A673 (cell line): ENCODE measurements around the gene TBC1D2B. TPM values are rescaled to one million over a fixed set of nuclear protein-coding genes. Genes with fewer than 3 reads are reported as not detected.

Experiments used
- BruUV-seq: library from RNA; stranded (reverse); fragments of 400-500 nt; replicated peaks from 2 replicates; lab custom pipeline; 2021; lab: Mats Ljungman, UMichigan
- CTCF ChIA-PET: fragments of 300-600 bp; sonication (Branson Sonifier 250); formaldehyde crosslinking; loops from one replicate; lab custom pipeline; 2022; ENCODE audit warnings: antibody characterized with exemption; lab: Charles Lee
- POLR2A ChIA-PET: fragments of 300-600 bp; sonication (Branson Sonifier 250); formaldehyde crosslinking; loops from one replicate; lab custom pipeline; 2022; ENCODE audit warnings: antibody characterized with exemption; ENCODE audit not compliant: low non-redundant PET; lab: Charles Lee
- DNase-seq: peaks from one replicate; pipeline ENCODE4 v3.0.0-alpha.2; 2015; ENCODE audit warnings: low spot score
- H3K27ac ChIP-seq: fragments of 200-600 bp; sonication (generic); 2 replicates; pipeline ENCODE4 v1.5.1; 2016; ENCODE audit warnings: mixed run types, low read depth, mild to moderate bottlenecking, mixed read lengths, antibody characterized with exemption, low read length; ENCODE audit not compliant: poor library complexity, severe bottlenecking
- H3K27me3 ChIP-seq: fragments of 200-600 bp; sonication (generic); replicated peaks from 2 replicates; pipeline ENCODE4 v1.6.1; 2017; ENCODE audit warnings: mixed run types, low read depth, mild to moderate bottlenecking, mixed read lengths, antibody characterized with exemption, low read length; ENCODE audit not compliant: insufficient read depth, poor library complexity
- H3K36me3 ChIP-seq: fragments of 200-600 bp; sonication (generic); 2 replicates; pipeline ENCODE4 v1.6.1; 2016; ENCODE audit warnings: mixed run types, mild to moderate bottlenecking, mixed read lengths, antibody characterized with exemption, low read length; ENCODE audit not compliant: insufficient read depth, poor library complexity, severe bottlenecking
- H3K4me1 ChIP-seq: fragments of 200-600 bp; sonication (generic); 2 replicates; pipeline ENCODE4 v1.6.1; 2017; ENCODE audit warnings: mixed run types, mild to moderate bottlenecking, mixed read lengths, antibody characterized with exemption, low read length; ENCODE audit not compliant: insufficient read depth, poor library complexity, severe bottlenecking
- H3K4me3 ChIP-seq: fragments of 200-600 bp; sonication (generic); 2 replicates; pipeline ENCODE4 v1.5.1; 2016; ENCODE audit warnings: low read depth, mixed run types, mild to moderate bottlenecking, mixed read lengths, low read length; ENCODE audit not compliant: poor library complexity, severe bottlenecking
- H3K9me3 ChIP-seq: fragments of 200-600 bp; sonication (generic); 2 replicates; pipeline ENCODE4 v1.6.1; 2016; ENCODE audit warnings: mixed run types, low read depth, mild to moderate bottlenecking, mixed read lengths, antibody characterized with exemption, low read length; ENCODE audit not compliant: poor library complexity, severe bottlenecking
- EZH2 ChIP-seq: fragments of 200-600 bp; sonication (generic); IDR thresholded peaks from 2 replicates; pipeline ENCODE4 v1.6.1; 2017; ENCODE audit warnings: borderline replicate concordance, low read depth, mild to moderate bottlenecking, mixed read lengths, antibody characterized with exemption, low read length; ENCODE audit not compliant: poor library complexity, severe bottlenecking
- intact Hi-C: fragments of 100-400 bp; cut with micrococcal nuclease; formaldehyde crosslinking; loops from one replicate; pipeline ENCODE4 v1.10.0; 2022; ENCODE audit not compliant: unreplicated experiment
- total RNA-seq: library from RNA; stranded (reverse); gene quantifications from 2 replicates; pipeline ENCODE4 v1.2.3, GENCODE V29; 2021
- TF ChIP-seq, protein P1 (sequence below): fragments of 300-800, 200-600 bp; sonication (generic); conservative IDR thresholded peaks from 2 replicates; pipeline ENCODE4 v1.5.1; 2017; ENCODE audit warnings: low read depth, mild to moderate bottlenecking, antibody characterized with exemption, low read length, moderate library complexity, mixed read lengths

Gene TBC1D2B
- total RNA-seq, 1 experiment from 2014 or later, result 26.0 TPM

GRCh38 chr15:78092261-78093041 lies 14.9 kb upstream of the TBC1D2B start, which contains the start of gene SH2D7:
Gene SH2D7, plus strand, starts transcription at chr15:78092561. Its CDS starts 24 bp downstream, at chr15:78092585.
- no TSS peak for BruUV-seq
- no peak within 1 kb of the TSS for H3K4me3 ChIP-seq
- intact Hi-C loops, result no loop called here
- no peak for TF ChIP-seq EZH2
- TF ChIP-seq, protein P1, sequence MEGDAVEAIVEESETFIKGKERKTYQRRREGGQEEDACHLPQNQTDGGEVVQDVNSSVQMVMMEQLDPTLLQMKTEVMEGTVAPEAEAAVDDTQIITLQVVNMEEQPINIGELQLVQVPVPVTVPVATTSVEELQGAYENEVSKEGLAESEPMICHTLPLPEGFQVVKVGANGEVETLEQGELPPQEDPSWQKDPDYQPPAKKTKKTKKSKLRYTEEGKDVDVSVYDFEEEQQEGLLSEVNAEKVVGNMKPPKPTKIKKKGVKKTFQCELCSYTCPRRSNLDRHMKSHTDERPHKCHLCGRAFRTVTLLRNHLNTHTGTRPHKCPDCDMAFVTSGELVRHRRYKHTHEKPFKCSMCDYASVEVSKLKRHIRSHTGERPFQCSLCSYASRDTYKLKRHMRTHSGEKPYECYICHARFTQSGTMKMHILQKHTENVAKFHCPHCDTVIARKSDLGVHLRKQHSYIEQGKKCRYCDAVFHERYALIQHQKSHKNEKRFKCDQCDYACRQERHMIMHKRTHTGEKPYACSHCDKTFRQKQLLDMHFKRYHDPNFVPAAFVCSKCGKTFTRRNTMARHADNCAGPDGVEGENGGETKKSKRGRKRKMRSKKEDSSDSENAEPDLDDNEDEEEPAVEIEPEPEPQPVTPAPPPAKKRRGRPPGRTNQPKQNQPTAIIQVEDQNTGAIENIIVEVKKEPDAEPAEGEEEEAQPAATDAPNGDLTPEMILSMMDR, result no peak
- no peak for DNase-seq
- ChIA-PET POLR2A (no interaction called here), CTCF (no interaction called here)
- H3K27ac ChIP-seq, result no peak within 1 kb of the TSS
- H3K9me3 ChIP-seq, result no peaks in the 10 kb centered on the region
- no peaks in the 10 kb centered on the region for H3K36me3 ChIP-seq
- H3K4me1 ChIP-seq, result no peaks in the 10 kb centered on the region
- H3K27me3 ChIP-seq, result no peaks in the 10 kb centered on the region

GRCh38 chr15:78090422-78091063 lies 13.0 kb upstream of the TBC1D2B start:
- no peak for DNase-seq
- ChIA-PET CTCF (interaction anchor here (0.6 kb wide), 1 partner anchor 34 kb away, joined by 3 read pairs; no protein-coding TSS in a partner anchor), POLR2A (interaction anchor here (0.6 kb wide), 1 partner anchor 30 kb away, joined by 3 read pairs; no protein-coding TSS in a partner anchor)
- Histone ChIP-seq H3K36me3 (no peaks in the 10 kb centered on the region), H3K27ac (no peak overlapping the region), H3K27me3 (no peaks in the 10 kb centered on the region), H3K4me1 (peaks cover 13% of the 10 kb centered on the region), H3K9me3 (no peaks in the 10 kb centered on the region), H3K4me3 (no peak overlapping the region)
- TF ChIP-seq, protein P1, result no peak
- TF ChIP-seq EZH2, result no peak
- intact Hi-C loops, result no loop called here
- no TSS peak for BruUV-seq

DNA sequence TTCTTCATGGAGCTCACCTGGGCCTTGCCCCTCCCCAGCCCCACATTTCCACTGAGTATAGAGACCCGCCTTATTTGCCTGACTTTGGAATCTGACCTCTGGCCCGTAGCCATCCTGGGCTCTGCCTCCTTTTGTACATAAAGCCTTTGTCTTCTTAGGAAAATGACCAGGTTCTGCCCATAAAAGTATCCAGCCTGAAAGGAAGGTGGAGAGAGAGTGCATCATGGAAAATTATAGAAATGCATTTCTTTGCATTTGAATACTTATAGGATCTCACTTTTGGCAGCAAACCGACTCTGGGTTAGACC lies 11.2 kb upstream of the TBC1D2B start:
- ChIA-PET CTCF (no interaction called here), POLR2A (no interaction called here)
- DNase-seq, result no peak
- intact Hi-C loops, result no loop called here
- TF ChIP-seq EZH2, result no peak
- TF ChIP-seq, protein P1, result no peak
- H3K27ac ChIP-seq, result no peak overlapping the region
- no peaks in the 10 kb centered on the region for H3K27me3 ChIP-seq
- H3K4me1 ChIP-seq, result peaks cover 21% of the 10 kb centered on the region
- no peak overlapping the region for H3K4me3 ChIP-seq
- BruUV-seq, result no TSS peak
- no peaks in the 10 kb centered on the region for H3K9me3 ChIP-seq
- no peaks in the 10 kb centered on the region for H3K36me3 ChIP-seq
